Neural cell (in vitro differentiated cells): ENCODE results near the gene STRBP. TPM values are rescaled to one million over a fixed set of nuclear protein-coding genes. Genes with fewer than 3 reads are reported as not detected.

Source experiments
- H2AFZ ChIP-seq: fragments of 200-600, 300-800 bp; sonication (generic), shearing (Covaris generic); 2 replicates; pipeline ENCODE4 v1.6.0; 2014; ENCODE audit warnings: low read depth, mild to moderate bottlenecking, antibody characterized with exemption, low read length, moderate library complexity
- H3F3A ChIP-seq: fragments of 200-600 bp; shearing (Covaris generic); 2 replicates; pipeline ENCODE4 v1.6.1; 2016; ENCODE audit warnings: mild to moderate bottlenecking, moderate library complexity, mixed read lengths, antibody characterized with exemption, low read length; ENCODE audit not compliant: insufficient read depth, poor library complexity, severe bottlenecking
- H3K27ac ChIP-seq: fragments of 200-600, 300-800 bp; sonication (generic), shearing (Covaris generic); 2 replicates; pipeline ENCODE4 v1.5.1; 2014; ENCODE audit warnings: mild to moderate bottlenecking, low read length, moderate library complexity
- H3K27me3 ChIP-seq: fragments of 300-800, 200-600 bp; sonication (generic), shearing (Covaris generic); 2 replicates; pipeline ENCODE4 v1.6.0; 2014; ENCODE audit warnings: mild to moderate bottlenecking, low read depth, low read length, moderate library complexity; ENCODE audit not compliant: insufficient read depth
- H3K36me3 ChIP-seq: fragments of 300-800, 200-600 bp; sonication (generic), shearing (Covaris generic); 2 replicates; pipeline ENCODE4 v1.5.1; 2014; ENCODE audit warnings: mild to moderate bottlenecking, antibody characterized with exemption, low read length, moderate library complexity; ENCODE audit not compliant: insufficient read depth
- H3K4me2 ChIP-seq: fragments of 300-800, 200-600 bp; sonication (generic), shearing (Covaris generic); 2 replicates; pipeline ENCODE4 v1.6.0; 2014; ENCODE audit warnings: mild to moderate bottlenecking, low read length
- H3K4me3 ChIP-seq: fragments of 300-800, 200-600 bp; sonication (generic), shearing (Covaris generic); 2 replicates; pipeline ENCODE4 v1.5.1; 2014; ENCODE audit warnings: mild to moderate bottlenecking, low read length, moderate library complexity
- H3K79me2 ChIP-seq: fragments of 200-600 bp; shearing (Covaris generic); replicated peaks from 2 replicates; pipeline ENCODE4 v1.6.0; 2014; ENCODE audit warnings: mild to moderate bottlenecking, low read length, moderate library complexity; ENCODE audit not compliant: insufficient read depth
- H3K9ac ChIP-seq: fragments of 300-800, 200-600 bp; sonication (generic), shearing (Covaris generic); 2 replicates; pipeline ENCODE4 v1.6.1; 2016; ENCODE audit warnings: mild to moderate bottlenecking, low read length, mixed read lengths
- H3K9me2 ChIP-seq: fragments of 200-600 bp; shearing (Covaris generic); 2 replicates; pipeline ENCODE4 v1.6.1; 2016; ENCODE audit warnings: mild to moderate bottlenecking, low read length, mixed read lengths; ENCODE audit not compliant: insufficient read depth
- H3K9me3 ChIP-seq: fragments of 200-600, 300-800 bp; sonication (generic), shearing (Covaris generic); 2 replicates; pipeline ENCODE4 v1.6.1; 2016; ENCODE audit warnings: mild to moderate bottlenecking, mixed run types, low read length, moderate library complexity, mixed read lengths
- H4K20me1 ChIP-seq: fragments of 200-600 bp; shearing (Covaris generic); 2 replicates; pipeline ENCODE4 v1.6.1; 2016; ENCODE audit warnings: mild to moderate bottlenecking, mixed run types; ENCODE audit not compliant: insufficient read depth
- EP300 ChIP-seq: fragments of 450-650 bp; conservative IDR thresholded peaks from 2 replicates; pipeline ENCODE4 v1.6.1; 2014; ENCODE audit warnings: antibody characterized with exemption, mild to moderate bottlenecking, moderate library complexity; ENCODE audit not compliant: poor library complexity, severe bottlenecking
- EZH2 ChIP-seq: fragments of 200-600, 300-800 bp; shearing (Covaris generic), sonication (generic); IDR thresholded peaks from 2 replicates; pipeline ENCODE4 v1.6.1; 2014; ENCODE audit warnings: antibody characterized with exemption, low read length, borderline replicate concordance, mild to moderate bottlenecking; ENCODE audit not compliant: insufficient read depth, poor library complexity, severe bottlenecking
- MXI1 ChIP-seq: fragments of 450-650 bp; conservative IDR thresholded peaks from 2 replicates; pipeline ENCODE4 v1.6.1; 2014; ENCODE audit warnings: antibody characterized with exemption, mild to moderate bottlenecking; ENCODE audit not compliant: poor library complexity, severe bottlenecking
- POLR2AphosphoS5 ChIP-seq: IDR thresholded peaks from 2 replicates; pipeline ENCODE4 v1.6.1; 2012
- RAD21 ChIP-seq: fragments of 450-650 bp; conservative IDR thresholded peaks from 2 replicates; pipeline ENCODE4 v1.6.1; 2014; ENCODE audit warnings: antibody characterized with exemption, mild to moderate bottlenecking, moderate library complexity
- SMC3 ChIP-seq: fragments of 450-650 bp; conservative IDR thresholded peaks from 2 replicates; pipeline ENCODE4 v1.6.1; 2014; ENCODE audit warnings: antibody characterized with exemption, mild to moderate bottlenecking, moderate library complexity; ENCODE audit not compliant: poor library complexity
- TAF1 ChIP-seq: IDR thresholded peaks from 2 replicates; pipeline ENCODE4 v1.6.1; 2012; ENCODE audit warnings: low read depth
- polyA plus RNA-seq: library from polyadenylated mRNA; depleted of rRNA; stranded (reverse); fragments of >200 nt; gene quantifications from 2 replicates; pipeline ENCODE4 v1.2.3, GENCODE V29; 2014
- TF ChIP-seq, protein P1 (sequence below): IDR thresholded peaks from 2 replicates; pipeline ENCODE4 v1.6.1; 2012; ENCODE audit warnings: borderline replicate concordance
- TF ChIP-seq, protein P2 (sequence below): fragments of 450-650 bp; IDR thresholded peaks from 2 replicates; pipeline ENCODE4 v1.5.1; 2014; ENCODE audit warnings: antibody characterized with exemption, mild to moderate bottlenecking, moderate library complexity; ENCODE audit not compliant: poor library complexity, severe bottlenecking

The STRBP gene
- polyA plus RNA-seq, 1 donor from 2014 or later = 64.6 TPM

DNA sequence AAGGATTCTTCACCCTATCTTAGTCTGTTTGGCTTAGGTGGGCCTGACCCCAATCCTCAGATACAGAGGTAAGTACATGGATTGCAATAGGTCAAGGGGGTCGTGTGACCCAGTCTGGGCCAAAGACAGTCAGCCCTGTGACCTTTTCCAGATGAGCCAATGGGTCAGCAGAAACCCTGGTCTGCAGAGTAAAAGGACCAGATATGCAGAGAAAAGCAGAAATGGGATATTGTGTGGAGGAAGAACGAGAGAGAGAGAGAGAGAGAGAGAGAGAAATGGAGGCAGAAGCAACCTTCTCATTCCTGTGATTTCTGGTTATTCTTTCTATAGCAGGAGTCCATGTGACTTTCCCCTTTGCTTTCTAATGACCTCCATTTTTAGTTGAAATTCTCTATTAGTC is 47.2 kb upstream of the STRBP start:
- TF ChIP-seq MXI1 (no peak), SMC3 (no peak), POLR2AphosphoS5 (no peak), TAF1 (no peak), EZH2 (no peak), RAD21 (no peak), EP300 (no peak)
- TF ChIP-seq, protein P1, sequence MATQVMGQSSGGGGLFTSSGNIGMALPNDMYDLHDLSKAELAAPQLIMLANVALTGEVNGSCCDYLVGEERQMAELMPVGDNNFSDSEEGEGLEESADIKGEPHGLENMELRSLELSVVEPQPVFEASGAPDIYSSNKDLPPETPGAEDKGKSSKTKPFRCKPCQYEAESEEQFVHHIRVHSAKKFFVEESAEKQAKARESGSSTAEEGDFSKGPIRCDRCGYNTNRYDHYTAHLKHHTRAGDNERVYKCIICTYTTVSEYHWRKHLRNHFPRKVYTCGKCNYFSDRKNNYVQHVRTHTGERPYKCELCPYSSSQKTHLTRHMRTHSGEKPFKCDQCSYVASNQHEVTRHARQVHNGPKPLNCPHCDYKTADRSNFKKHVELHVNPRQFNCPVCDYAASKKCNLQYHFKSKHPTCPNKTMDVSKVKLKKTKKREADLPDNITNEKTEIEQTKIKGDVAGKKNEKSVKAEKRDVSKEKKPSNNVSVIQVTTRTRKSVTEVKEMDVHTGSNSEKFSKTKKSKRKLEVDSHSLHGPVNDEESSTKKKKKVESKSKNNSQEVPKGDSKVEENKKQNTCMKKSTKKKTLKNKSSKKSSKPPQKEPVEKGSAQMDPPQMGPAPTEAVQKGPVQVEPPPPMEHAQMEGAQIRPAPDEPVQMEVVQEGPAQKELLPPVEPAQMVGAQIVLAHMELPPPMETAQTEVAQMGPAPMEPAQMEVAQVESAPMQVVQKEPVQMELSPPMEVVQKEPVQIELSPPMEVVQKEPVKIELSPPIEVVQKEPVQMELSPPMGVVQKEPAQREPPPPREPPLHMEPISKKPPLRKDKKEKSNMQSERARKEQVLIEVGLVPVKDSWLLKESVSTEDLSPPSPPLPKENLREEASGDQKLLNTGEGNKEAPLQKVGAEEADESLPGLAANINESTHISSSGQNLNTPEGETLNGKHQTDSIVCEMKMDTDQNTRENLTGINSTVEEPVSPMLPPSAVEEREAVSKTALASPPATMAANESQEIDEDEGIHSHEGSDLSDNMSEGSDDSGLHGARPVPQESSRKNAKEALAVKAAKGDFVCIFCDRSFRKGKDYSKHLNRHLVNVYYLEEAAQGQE = no peak
- TF ChIP-seq, protein P2, sequence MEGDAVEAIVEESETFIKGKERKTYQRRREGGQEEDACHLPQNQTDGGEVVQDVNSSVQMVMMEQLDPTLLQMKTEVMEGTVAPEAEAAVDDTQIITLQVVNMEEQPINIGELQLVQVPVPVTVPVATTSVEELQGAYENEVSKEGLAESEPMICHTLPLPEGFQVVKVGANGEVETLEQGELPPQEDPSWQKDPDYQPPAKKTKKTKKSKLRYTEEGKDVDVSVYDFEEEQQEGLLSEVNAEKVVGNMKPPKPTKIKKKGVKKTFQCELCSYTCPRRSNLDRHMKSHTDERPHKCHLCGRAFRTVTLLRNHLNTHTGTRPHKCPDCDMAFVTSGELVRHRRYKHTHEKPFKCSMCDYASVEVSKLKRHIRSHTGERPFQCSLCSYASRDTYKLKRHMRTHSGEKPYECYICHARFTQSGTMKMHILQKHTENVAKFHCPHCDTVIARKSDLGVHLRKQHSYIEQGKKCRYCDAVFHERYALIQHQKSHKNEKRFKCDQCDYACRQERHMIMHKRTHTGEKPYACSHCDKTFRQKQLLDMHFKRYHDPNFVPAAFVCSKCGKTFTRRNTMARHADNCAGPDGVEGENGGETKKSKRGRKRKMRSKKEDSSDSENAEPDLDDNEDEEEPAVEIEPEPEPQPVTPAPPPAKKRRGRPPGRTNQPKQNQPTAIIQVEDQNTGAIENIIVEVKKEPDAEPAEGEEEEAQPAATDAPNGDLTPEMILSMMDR = no peak
- Histone ChIP-seq H2AFZ (no peak overlapping the region), H3K4me2 (no peak overlapping the region), H3F3A (no peaks in the 10 kb centered on the region), H4K20me1 (no peaks in the 10 kb centered on the region), H3K9me3 (no peaks in the 10 kb centered on the region), H3K27me3 (no peaks in the 10 kb centered on the region), H3K36me3 (no peaks in the 10 kb centered on the region), H3K79me2 (no peaks in the 10 kb centered on the region), H3K9me2 (no peaks in the 10 kb centered on the region), H3K9ac (no peak overlapping the region), H3K4me3 (no peak overlapping the region), H3K27ac (no peak overlapping the region)

DNA sequence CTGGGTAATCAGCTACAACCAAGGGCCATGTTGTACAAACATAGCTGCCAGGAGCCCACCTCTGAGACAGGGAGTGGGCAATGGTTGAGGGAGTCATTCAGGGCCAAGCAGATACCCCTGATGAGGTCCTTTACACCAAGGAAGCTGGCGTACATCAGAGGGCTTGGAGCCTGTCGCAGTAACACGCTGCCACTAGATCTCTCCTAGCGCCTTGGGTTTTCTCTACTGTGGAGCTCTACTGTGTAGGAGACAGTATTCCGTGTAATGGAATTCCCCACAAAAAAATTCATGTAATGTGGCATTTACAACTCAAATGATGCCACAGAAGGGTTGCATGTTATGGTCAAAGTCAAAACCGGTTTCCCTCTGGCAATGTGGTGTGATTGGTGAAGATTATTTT is 46.2 kb upstream of the STRBP start:
- no peaks in the 10 kb centered on the region for H3K79me2 ChIP-seq
- no peak overlapping the region for H2AFZ ChIP-seq
- no peaks in the 10 kb centered on the region for H4K20me1 ChIP-seq

More for the DNA sequence above, 46.2 kb upstream of the STRBP start:
- TF ChIP-seq TAF1 = no peak
- TF ChIP-seq, protein P2 = no peak
- TF ChIP-seq, protein P1 = no peak
- TF ChIP-seq RAD21 = no peak
- TF ChIP-seq SMC3 = no peak
- Histone ChIP-seq H3F3A (no peaks in the 10 kb centered on the region), H3K9me2 (no peaks in the 10 kb centered on the region), H3K27me3 (no peaks in the 10 kb centered on the region), H3K9me3 (no peaks in the 10 kb centered on the region), H3K4me2 (no peak overlapping the region), H3K27ac (no peak overlapping the region), H3K9ac (no peak overlapping the region), H3K4me3 (no peak overlapping the region), H3K36me3 (no peaks in the 10 kb centered on the region)
